T-helper 2 cell treated with Interferon-gamma antibody and Interleukin-4, amounts not matched to agents 100 ng/mL and 5 ng/mL, for 36 hours (primary cell): ENCODE measurements around the gene ROBO4. TPM values are rescaled to one million over a fixed set of nuclear protein-coding genes. Genes with fewer than 3 reads are reported as not detected.

ENCODE experiments used
- intact Hi-C: fragments of 100-400 bp; cut with micrococcal nuclease; formaldehyde crosslinking; loops from one replicate; pipeline ENCODE4 v1.15.1; 2023
- total RNA-seq: library from RNA; stranded (reverse); gene quantifications from 2 replicates; pipeline ENCODE4 v1.2.3, GENCODE V29; 2022

Gene ROBO4
- total RNA-seq, 1 donor from 2014 or later: 0.20 TPM

DNA sequence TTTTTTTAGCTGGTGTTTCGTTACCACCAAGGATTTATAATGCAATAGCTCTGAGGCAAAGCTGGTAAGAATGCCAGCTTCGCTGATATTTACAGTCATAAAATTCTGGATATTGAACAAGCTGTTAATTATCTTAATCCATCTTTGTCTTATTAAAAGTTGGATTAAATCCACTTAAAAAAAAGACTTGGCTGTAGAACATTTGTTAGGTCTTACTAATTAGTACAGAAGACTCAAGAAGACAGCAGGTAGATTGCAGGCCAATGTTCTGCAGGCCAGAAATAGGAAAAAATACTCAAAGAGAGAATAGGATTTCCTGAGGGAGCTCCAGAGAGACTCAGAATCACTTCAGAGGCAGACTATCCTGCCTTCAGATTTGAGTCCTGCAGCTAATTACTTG, 7.5 kb downstream of the ROBO4 start:
- intact Hi-C loops: no loop called here

DNA sequence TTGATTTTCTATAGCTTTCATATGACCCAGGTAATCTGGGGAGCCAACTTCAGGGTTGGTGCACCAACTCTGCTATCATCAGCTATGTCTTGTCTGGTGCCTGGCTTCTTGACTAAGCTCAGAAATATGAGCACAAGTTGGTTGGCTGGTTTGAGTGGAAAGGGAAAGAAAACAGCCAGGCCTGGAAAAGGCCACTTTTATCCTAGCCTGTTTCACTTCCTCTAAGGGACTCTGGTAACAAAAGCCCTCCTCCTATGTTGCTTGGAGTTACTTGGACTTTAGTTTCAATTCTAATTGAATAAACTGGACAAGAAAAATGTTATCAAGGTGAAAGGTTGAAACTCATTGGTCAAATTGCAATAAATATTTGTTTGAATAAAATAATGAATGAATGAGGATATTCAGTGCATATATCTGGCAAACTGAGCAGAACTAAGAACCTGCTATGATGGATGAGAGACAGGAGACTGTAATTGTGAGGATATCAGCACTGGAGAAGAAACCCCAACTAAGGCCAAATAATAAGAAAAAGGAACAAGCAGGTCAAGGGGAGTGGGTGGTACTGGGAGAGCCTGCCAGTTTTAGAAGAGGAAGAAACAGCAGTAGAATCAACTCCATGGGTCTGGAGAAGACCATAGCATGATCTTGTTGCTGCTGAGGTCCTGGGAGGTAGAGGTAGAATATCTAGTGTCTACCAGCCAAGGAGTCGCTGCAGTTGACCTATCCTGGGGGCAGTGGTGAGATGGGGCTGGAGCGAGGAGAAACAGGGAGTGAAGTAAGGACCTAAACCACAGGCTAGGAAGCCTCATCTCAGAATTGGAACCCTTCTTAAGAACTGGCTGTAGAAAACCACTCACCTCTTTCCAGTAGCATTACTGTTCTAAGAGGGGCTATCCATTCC, 8.2 kb downstream of the ROBO4 start:
- intact Hi-C loops: no loop called here

GRCh38 chr11:124887667-124888013, 10.0 kb downstream of the ROBO4 start:
- intact Hi-C loops: no loop called here

DNA sequence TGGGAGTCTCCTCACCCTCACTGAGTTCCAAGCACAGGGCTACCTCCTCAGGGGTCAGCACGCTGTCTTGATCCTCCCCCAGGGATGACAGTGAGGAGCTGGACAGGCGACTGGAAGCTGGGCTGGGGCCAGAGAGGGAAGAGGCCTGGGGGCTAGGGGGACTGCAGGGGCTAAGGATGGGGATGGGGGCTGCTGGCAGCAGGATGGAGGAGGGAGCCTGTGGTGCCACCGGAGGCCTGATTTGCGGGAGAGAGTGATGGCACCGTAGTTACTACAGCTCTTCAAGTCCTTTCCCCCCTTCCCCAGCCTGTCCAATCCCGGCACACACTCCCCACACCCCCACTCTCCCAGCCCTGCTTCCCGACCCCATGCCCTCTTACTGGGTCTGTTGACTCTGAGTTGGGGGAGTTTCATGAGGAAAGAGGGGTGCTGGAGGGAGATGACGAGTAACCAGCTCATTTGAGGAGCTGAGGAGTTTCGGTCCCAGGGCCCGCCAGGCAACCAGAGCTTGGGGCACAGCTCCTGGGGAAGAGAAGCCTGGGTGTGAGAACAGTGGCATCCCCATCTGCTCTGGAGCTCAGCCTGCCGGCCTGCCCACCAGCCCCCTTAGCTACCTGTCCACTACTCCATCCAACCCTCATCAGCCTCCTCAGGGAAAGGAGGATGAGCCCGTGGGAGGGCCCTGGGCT, 10.5 kb downstream of the ROBO4 start:
- intact Hi-C loops: no loop called here

DNA sequence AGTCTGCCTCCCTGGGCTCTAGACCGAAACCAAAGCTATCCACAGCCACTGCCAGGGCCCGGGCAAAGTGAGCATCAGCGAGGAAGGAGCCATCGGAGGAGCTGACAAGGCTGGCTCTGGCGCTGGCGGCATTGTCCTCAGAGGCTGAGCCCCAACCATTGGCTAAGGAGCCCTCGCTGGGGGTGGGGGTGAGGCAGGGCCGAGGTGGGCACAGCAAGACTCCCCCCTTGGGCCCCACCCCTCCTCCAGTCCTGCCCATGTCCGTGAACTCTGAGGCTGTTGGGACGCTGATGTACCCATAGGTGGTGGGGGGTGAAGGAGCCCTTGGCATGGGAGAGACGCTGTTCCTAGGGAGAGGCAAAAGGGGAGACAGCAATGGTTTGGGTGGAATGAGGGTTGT, 11.2 kb downstream of the ROBO4 start:
- intact Hi-C loops: no loop called here

GRCh38 chr11:124884869-124885479, 12.7 kb downstream of the ROBO4 start:
- intact Hi-C loops: no loop called here

DNA sequence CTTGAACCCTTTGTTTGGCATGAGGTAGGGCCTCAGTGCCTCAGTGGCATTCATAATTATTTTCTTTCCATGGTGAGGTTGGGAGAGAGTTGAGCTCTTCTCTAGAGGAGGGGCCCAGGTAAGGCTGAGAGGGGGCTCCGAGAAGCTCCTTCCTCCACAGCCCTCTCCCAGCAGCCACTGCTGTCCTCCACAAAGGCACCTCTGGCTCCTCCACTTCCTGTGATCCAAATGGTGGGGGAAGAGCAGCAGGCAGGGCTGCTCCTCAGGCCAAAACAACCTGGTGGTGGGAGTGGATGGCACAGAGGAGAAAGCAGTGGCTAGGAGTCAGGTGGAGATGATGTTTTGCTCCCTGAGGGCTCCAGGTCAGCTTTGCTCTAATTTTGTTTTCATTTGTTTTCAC, 13.3 kb downstream of the ROBO4 start:
- intact Hi-C loops: no loop called here

- intact Hi-C loops: no loop called here
Observed at GRCh38 chr11:124882339-124883071, 15.2 kb downstream of the ROBO4 start.

GRCh38 chr11:124880958-124881357, 16.7 kb downstream of the ROBO4 start:
- intact Hi-C loops: no loop called here

GRCh38 chr11:124880290-124880611, 17.4 kb downstream of the ROBO4 start:
- intact Hi-C loops: no loop called here

DNA sequence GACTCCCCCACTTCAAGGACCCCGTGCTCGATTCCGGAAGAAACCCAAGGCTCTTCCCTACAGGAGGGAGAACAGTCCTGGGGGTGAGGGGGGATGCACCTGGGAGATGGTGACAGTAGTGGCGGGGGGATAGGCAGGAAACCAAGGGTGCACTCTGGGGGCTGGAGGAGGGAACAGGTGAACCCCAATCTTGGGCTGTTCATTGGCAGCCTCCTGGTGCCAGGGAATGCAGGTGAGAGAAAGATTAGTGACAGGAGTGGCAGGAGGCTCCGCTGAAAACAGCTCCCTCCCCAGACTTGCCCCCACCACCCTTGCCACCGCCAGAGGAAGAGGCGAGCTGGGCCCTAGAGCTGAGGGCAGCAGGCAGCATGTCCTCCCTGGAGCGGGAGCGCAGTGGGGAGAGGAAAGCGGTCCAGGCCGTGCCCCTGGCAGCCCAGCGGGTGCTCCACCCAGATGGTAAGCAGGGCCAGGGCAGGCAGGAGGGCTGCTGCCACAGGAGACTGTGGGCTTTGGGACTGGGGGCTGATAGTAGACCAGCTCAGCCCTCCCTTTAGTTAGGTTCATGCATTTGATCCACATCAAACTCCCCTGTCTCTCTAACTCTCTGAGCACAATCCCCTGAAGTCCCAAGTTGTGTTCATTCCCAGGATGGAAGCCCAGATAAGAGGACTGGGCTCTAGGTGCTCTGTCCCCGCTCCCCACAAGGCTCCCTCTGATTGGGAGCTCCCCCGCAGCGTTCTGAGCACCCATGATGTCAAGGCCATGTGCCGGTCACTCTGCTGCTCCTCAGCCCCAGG, 18.0 kb downstream of the ROBO4 start:
- intact Hi-C loops: loop anchor here (5.0 to 10.0 kb wide), 2 partner anchors 185 to 1008 kb away; partner anchors contain the start of genes HYLS1 and SLC37A2

- intact Hi-C loops: loop anchor here (5.0 to 10.0 kb wide), 2 partner anchors 186 to 1008 kb away; partner anchors contain the start of genes HYLS1 and SLC37A2
Observed at GRCh38 chr11:124878759-124879492, 18.7 kb downstream of the ROBO4 start.

GRCh38 chr11:124877910-124878758, 19.5 kb downstream of the ROBO4 start:
- intact Hi-C loops: loop anchor here (2.0 to 10.0 kb wide), 4 partner anchors 77 to 1009 kb away; partner anchors contain the start of genes ESAM, HYLS1, MSANTD2 and SLC37A2

GRCh38 chr11:124877631-124877909, 20.1 kb downstream of the ROBO4 start:
- intact Hi-C loops: loop anchor here (2.0 to 10.0 kb wide), 4 partner anchors 77 to 1010 kb away; partner anchors contain the start of genes ESAM, HYLS1, MSANTD2 and SLC37A2

DNA sequence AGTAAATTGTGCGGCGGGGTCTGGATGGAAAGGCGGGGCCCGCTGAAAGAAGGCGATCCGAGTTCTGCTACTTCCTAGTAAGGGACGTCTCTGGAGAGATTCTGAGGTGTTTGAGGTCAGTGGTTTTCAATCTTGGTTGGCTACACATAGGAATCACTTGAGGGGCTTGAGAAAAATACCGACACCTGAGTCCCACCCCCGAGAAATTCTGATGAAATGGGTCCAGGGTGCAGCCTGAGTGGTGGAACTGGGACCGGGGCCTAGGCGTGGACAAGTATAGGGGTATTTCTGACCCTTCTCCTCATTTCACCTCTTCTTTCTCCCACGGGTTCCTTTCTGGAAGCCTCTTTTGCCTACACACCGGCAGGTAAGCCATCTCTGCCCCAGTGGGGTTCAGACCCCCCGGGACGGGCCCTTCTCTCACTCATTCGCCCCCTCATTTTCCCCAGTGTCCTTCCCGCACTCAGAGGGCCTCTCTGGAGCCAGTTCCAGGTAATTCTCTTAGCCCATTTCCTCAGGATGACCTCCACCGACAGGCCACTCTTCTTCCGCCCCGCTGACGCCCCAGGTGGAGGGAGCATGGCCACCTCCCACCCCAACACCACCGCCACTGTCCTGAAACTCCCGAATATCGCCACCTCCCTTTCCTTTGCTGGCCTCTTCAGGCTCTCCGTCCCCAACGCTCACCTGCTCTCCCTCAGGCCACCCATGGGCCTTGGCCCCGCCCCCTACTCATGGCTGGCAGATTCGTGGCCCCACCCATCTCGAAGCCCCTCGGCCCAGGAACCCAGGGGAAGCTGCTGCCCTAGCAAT, 20.6 kb downstream of the ROBO4 start:
- intact Hi-C loops: loop anchor here (1.0 to 10.0 kb wide), 9 partner anchors 11 to 1010 kb away; partner anchors contain the start of genes CCDC15, ESAM, HYLS1 and MSANTD2

GRCh38 chr11:124875943-124876817, 21.5 kb downstream of the ROBO4 start:
- intact Hi-C loops: loop anchor here (1.0 to 10.0 kb wide), 9 partner anchors 10 to 1011 kb away; partner anchors contain the start of genes CCDC15, ESAM, HYLS1 and MSANTD2

DNA sequence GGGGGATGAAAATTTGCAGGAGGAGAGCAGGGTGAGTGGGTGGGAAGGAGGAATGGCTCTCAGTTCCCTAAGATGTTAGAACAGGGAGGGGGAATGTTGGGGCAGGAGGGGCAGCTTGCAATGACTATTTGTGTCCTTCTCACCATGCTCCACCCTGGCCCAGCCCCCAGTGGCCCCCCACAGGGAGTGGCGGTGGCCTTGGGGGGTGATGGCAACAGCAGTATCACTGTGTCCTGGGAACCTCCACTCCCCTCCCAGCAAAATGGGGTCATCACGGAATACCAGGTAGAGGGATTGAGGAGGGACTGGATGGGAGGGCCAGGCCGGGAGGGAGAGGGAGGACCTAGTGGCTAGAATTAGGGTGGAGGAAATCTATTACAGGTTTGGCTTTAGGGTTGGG, 22.3 kb downstream of the ROBO4 start:
- intact Hi-C loops: loop anchor here (5.0 to 10.0 kb wide), 2 partner anchors 189 to 1012 kb away; partner anchors contain the start of genes HYLS1 and SLC37A2
